ENCODE results near the gene RNF220. TPM values are rescaled to one million over a fixed set of nuclear protein-coding genes. Genes with fewer than 3 reads are reported as not detected.

Gene RNF220
- total and polyA plus RNA-seq, 2 of the 13 experiments (the other 11 are each of a cell fraction or from before 2014, with no cell fraction given) = 48.2 to 72.1 TPM

DNA sequence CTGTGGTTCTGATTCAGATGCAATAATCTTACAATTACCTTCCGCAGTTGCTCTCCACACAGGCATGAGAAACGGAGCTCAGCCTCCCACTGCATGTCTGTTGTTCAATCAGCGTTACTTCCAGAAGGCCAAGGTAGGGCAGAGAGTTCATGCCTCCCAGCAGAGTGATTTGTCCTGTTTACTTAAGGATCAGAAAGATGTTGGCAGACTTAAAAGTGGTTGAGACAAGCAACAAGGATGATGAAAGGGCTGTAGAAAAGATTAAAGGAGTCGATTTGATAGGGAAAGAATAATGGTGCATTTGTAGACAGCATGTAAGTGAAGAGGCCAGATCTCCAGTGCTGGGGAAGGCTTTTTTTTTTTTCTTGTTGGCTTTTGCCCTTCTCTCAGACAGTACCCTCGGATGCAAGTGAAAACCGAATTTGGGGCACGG, 296.1 kb downstream of the RNF220 start (continued):
- TF ChIP-seq PRDM4 (CRISPR knock-in tag; IDR thresholded peaks at IDR 0.05; ENCODE audit: borderline replicate concordance) = no peak
- TF ChIP-seq ZNF326 (CRISPR knock-in tag; IDR thresholded peaks at IDR 0.05; ENCODE audit: borderline replicate concordance) = no peak
- no peak for TF ChIP-seq ZNF501 (CRISPR knock-in tag; IDR thresholded peaks at IDR 0.05)
- no peak for TF ChIP-seq TAF15 (IDR thresholded peaks at IDR 0.05; ENCODE audit: low read depth, low read length, poor library complexity, severe bottlenecking)
- TF ChIP-seq ZNF878 (CRISPR knock-in tag; IDR thresholded peaks at IDR 0.05) = peak; percentile 30
- TF ChIP-seq ZNF468 (CRISPR knock-in tag; IDR thresholded peaks at IDR 0.05) = no peak
- TF ChIP-seq ZNF343 (CRISPR knock-in tag; IDR thresholded peaks at IDR 0.05) = no peak
- TF ChIP-seq NCOR1 (IDR thresholded peaks at IDR 0.05; ENCODE audit: borderline replicate concordance, low read length) = no peak
- TF ChIP-seq TAF1 (CRISPR knock-in tag; IDR thresholded peaks at IDR 0.05) = no peak; the same call in 1 of the 2 replicates
- peak; percentile 50; the same call in 1 of the 2 replicates for TF ChIP-seq HNF4G (IDR thresholded peaks at IDR 0.05; ENCODE audit: borderline replicate concordance, low read depth, low read length)
- TF ChIP-seq HNF4G (CRISPR knock-in tag; IDR thresholded peaks at IDR 0.05; ENCODE audit: borderline replicate concordance, low read depth) = no peak
- TF ChIP-seq ZMYM2 (CRISPR knock-in tag; IDR thresholded peaks at IDR 0.05) = no peak
- TF ChIP-seq ZNF251 (CRISPR knock-in tag; IDR thresholded peaks at IDR 0.05) = no peak
- TF ChIP-seq GATAD1 (CRISPR knock-in tag; IDR thresholded peaks at IDR 0.05) = no peak; the same call in 1 of the 2 replicates
- TF ChIP-seq SMARCC2 (IDR thresholded peaks at IDR 0.05) = no peak
- no peak for TF ChIP-seq ZFP36L1 (CRISPR knock-in tag; IDR thresholded peaks at IDR 0.05)
- TF ChIP-seq, protein P1, sequence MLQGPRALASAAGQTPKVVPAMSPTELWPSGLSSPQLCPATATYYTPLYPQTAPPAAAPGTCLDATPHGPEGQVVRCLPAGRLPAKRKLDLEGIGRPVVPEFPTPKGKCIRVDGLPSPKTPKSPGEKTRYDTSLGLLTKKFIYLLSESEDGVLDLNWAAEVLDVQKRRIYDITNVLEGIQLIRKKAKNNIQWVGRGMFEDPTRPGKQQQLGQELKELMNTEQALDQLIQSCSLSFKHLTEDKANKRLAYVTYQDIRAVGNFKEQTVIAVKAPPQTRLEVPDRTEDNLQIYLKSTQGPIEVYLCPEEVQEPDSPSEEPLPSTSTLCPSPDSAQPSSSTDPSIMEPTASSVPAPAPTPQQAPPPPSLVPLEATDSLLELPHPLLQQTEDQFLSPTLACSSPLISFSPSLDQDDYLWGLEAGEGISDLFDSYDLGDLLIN (CRISPR knock-in tag; IDR thresholded peaks at IDR 0.05; ENCODE audit: borderline replicate concordance) = no peak
- TF ChIP-seq PRMT3 (CRISPR knock-in tag; IDR thresholded peaks at IDR 0.05; ENCODE audit: borderline replicate concordance, low read depth) = no peak
- TF ChIP-seq MAF1 (CRISPR knock-in tag; IDR thresholded peaks at IDR 0.05; ENCODE audit: borderline replicate concordance) = no peak
- no peak for TF ChIP-seq ELK4 (CRISPR knock-in tag; IDR thresholded peaks at IDR 0.05; ENCODE audit: borderline replicate concordance)
- no peak for TF ChIP-seq KLF11 (CRISPR knock-in tag; IDR thresholded peaks at IDR 0.05)
- TF ChIP-seq ZNF703 (CRISPR knock-in tag; IDR thresholded peaks at IDR 0.05; ENCODE audit: borderline replicate concordance) = no peak
- no peak for TF ChIP-seq ZNF629 (CRISPR knock-in tag; conservative IDR thresholded peaks at IDR 0.05)
- peak; percentile 47; the same call in 1 of the 2 replicates for TF ChIP-seq ZGPAT (CRISPR knock-in tag; IDR thresholded peaks at IDR 0.05)
